GM15510 (cell line): Measurements from ENCODE around the gene P2RY11.

Experiments
- POLR2A ChIP-seq: IDR thresholded peaks from 3 replicates; pipeline ENCODE4 v1.6.1; 2011; ENCODE audit warnings: borderline replicate concordance; ENCODE audit not compliant: insufficient read length; ENCODE audit errors: extremely low read depth

Gene P2RY11

DNA sequence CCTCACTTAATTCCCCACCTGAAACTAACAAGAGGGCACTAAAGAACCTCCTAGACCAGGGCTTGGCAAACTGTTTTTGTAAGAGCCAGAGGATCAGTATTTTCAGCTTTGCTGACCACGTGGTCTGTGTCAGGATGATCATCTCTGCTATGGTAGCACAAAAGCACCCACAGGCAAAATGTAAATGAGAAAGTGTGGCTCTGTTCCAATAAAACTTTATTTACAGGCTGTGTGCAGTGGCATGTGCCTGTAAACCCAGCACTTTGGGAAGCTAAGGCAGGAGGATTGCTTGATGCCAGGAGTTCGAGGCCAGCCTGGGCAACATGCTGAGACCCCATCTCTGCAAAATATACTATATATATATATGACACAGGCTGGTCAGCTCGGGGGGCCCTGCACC, 52.0 kb downstream of the P2RY11 start:
- no peak for TF ChIP-seq POLR2A
